Liver (tissue), 9 donors: Measurements from ENCODE around the gene HHLA2. TPM values are rescaled to one million over a fixed set of nuclear protein-coding genes. Genes with fewer than 3 reads are reported as not detected.

ENCODE experiments used
- DNase-seq: peaks from one replicate; pipeline ENCODE4 v3.0.0-alpha.2; 2017; ENCODE audit warnings: low spot score
- H3K27ac ChIP-seq, 2 donors: one replicate each; pipeline ENCODE4 v1.7.0; 2013; ENCODE audit warnings: inconsistent platforms in 2 of 2, low read length in 2 of 2, control low read depth in 1 of 2, low read depth in 1 of 2, mild to moderate bottlenecking in 1 of 2
- H3K27me3 ChIP-seq, 4 donors: one replicate each; pipeline versions ENCODE4 v1.6.1 to v1.7.0; 2013; ENCODE audit warnings: low read length in 3 of 4, inconsistent platforms in 1 of 4, mild to moderate bottlenecking in 1 of 4, moderate library complexity in 1 of 4; ENCODE audit not compliant: control insufficient read depth in 4 of 4, insufficient read depth in 4 of 4
- H3K36me3 ChIP-seq, 4 donors: one replicate each; pipeline versions ENCODE4 v1.6.1 to v1.7.0; 2013; ENCODE audit warnings: low read length in 3 of 4, mild to moderate bottlenecking in 3 of 4, low read depth in 1 of 4, moderate library complexity in 1 of 4; ENCODE audit not compliant: control insufficient read depth in 4 of 4, insufficient read depth in 3 of 4
- H3K4me1 ChIP-seq, 4 donors: one replicate each; pipeline versions ENCODE4 v1.6.1 to v1.7.0; 2013; ENCODE audit warnings: low read length in 3 of 4, mild to moderate bottlenecking in 3 of 4, moderate library complexity in 1 of 4; ENCODE audit not compliant: control insufficient read depth in 4 of 4, insufficient read depth in 4 of 4
- H3K4me3 ChIP-seq, 3 donors: one replicate each; pipeline versions ENCODE4 v1.6.1 to v1.7.0; 2013; ENCODE audit warnings: low read length in 3 of 3, control low read depth in 1 of 3, low read depth in 1 of 3, mild to moderate bottlenecking in 1 of 3
- H3K9ac ChIP-seq, 2 donors: one replicate each; pipeline ENCODE4 v1.7.0; 2013; ENCODE audit warnings: low read length in 2 of 2, mild to moderate bottlenecking in 2 of 2, moderate library complexity in 2 of 2, control low read depth in 1 of 2, low read depth in 1 of 2
- H3K9me3 ChIP-seq, 4 donors: one replicate each; pipeline versions ENCODE4 v1.6.1 to v1.7.0; 2013; ENCODE audit warnings: low read length in 3 of 4; ENCODE audit not compliant: control insufficient read depth in 4 of 4
- ATF3 ChIP-seq: IDR thresholded peaks from 2 replicates; pipeline ENCODE4 v1.6.1; 2016; ENCODE audit warnings: antibody characterized with exemption
- FOXA1 ChIP-seq: IDR thresholded peaks from 2 replicates; pipeline ENCODE4 v1.6.1; 2016; ENCODE audit warnings: antibody characterized with exemption
- FOXA2 ChIP-seq: IDR thresholded peaks from 2 replicates; pipeline ENCODE4 v1.6.1; 2016; ENCODE audit warnings: antibody characterized with exemption
- GABPA ChIP-seq, 2 donors: IDR thresholded peaks in 1 of 2; conservative IDR thresholded peaks in 1 of 2; 2 replicates each; pipeline ENCODE4 v1.6.1; 2016; ENCODE audit warnings: antibody characterized with exemption in 2 of 2, mild to moderate bottlenecking in 1 of 2, moderate library complexity in 1 of 2
- HNF4A ChIP-seq, 2 donors: conservative IDR thresholded peaks; 2 replicates each; pipeline ENCODE4 v1.6.1; 2016; ENCODE audit warnings: antibody characterized with exemption in 2 of 2, mild to moderate bottlenecking in 2 of 2
- JUND ChIP-seq, 2 donors: IDR thresholded peaks; 2 replicates each; pipeline ENCODE4 v1.6.1; 2016; ENCODE audit warnings: antibody characterized with exemption in 2 of 2
- NR2F2 ChIP-seq: IDR thresholded peaks from 2 replicates; pipeline ENCODE4 v1.6.1; 2016; ENCODE audit warnings: antibody characterized with exemption
- TAF1 ChIP-seq: conservative IDR thresholded peaks from 2 replicates; pipeline ENCODE4 v1.6.1; 2016; ENCODE audit warnings: antibody characterized with exemption, mild to moderate bottlenecking
- YY1 ChIP-seq: IDR thresholded peaks from 2 replicates; pipeline ENCODE4 v1.6.1; 2016; ENCODE audit warnings: antibody characterized with exemption, mild to moderate bottlenecking
- whole genome bisulfite sequencing: extraction: QIAGEN DNeasy Blood & Tissue Kit; methylation state at CpG from one replicate; pipeline ENCODE4 v1.1.7; 2013; 5-methylcytosine and 5-hydroxymethylcytosine counted together
- polyA plus RNA-seq, 2 donors: library from polyadenylated mRNA; stranded (reverse) in 1 of 2; unstranded in 1 of 2; fragments of 200-250 nt in 1 of 2; fragments of >200 nt in 1 of 2; fragmentation: Nextera tagmentation in 1 of 2; extraction: Ambion mirVana in 1 of 2; gene quantifications; one replicate each; pipeline versions ENCODE4 v1.2.1 to v1.2.3, GENCODE V29; 2013 to 2015
- total RNA-seq, 2 donors: library from RNA; depleted of rRNA; stranded (reverse); fragments of >200 nt; gene quantifications; one replicate each; pipeline ENCODE4 v1.2.3, GENCODE V29; 2014
- TF ChIP-seq, protein P1 (sequence below): IDR thresholded peaks from 2 replicates; pipeline ENCODE4 v1.6.1; 2016; ENCODE audit warnings: antibody characterized with exemption
- TF ChIP-seq, protein P2 (sequence below): IDR thresholded peaks from 2 replicates; pipeline ENCODE4 v1.6.1; 2016; ENCODE audit warnings: antibody characterized with exemption, mild to moderate bottlenecking
- TF ChIP-seq, protein P3 (sequence below): fragments of 150-350 bp; IDR thresholded peaks from 2 replicates; pipeline ENCODE4 v1.5.1; 2017; ENCODE audit warnings: improper control_type of control experiment, low read depth, low read length; ENCODE audit not compliant: missing input control
- donor health status: healthy.
- donor health status: healthy.
- donor health status: healthy.
- donor health status: healthy.
- donor health status: healthy.

Gene HHLA2
- total and polyA plus RNA-seq, 4 donors = 0.07 to 0.14 TPM; not detected in 2

GRCh38 chr3:108357042-108357441 is 60.7 kb downstream of the HHLA2 start (continued):
- TF ChIP-seq, protein P1, sequence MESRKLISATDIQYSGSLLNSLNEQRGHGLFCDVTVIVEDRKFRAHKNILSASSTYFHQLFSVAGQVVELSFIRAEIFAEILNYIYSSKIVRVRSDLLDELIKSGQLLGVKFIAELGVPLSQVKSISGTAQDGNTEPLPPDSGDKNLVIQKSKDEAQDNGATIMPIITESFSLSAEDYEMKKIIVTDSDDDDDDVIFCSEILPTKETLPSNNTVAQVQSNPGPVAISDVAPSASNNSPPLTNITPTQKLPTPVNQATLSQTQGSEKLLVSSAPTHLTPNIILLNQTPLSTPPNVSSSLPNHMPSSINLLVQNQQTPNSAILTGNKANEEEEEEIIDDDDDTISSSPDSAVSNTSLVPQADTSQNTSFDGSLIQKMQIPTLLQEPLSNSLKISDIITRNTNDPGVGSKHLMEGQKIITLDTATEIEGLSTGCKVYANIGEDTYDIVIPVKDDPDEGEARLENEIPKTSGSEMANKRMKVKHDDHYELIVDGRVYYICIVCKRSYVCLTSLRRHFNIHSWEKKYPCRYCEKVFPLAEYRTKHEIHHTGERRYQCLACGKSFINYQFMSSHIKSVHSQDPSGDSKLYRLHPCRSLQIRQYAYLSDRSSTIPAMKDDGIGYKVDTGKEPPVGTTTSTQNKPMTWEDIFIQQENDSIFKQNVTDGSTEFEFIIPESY = no peak
- no peak for TF ChIP-seq JUND (IDR thresholded peaks at IDR 0.05)
- TF ChIP-seq TAF1 = no peak
- no peak for TF ChIP-seq FOXA1
- TF ChIP-seq FOXA2 = no peak
- no peak for TF ChIP-seq HNF4A (conservative IDR thresholded peaks at IDR 0.05)
- TF ChIP-seq ATF3 = no peak
- TF ChIP-seq NR2F2 = no peak

DNA sequence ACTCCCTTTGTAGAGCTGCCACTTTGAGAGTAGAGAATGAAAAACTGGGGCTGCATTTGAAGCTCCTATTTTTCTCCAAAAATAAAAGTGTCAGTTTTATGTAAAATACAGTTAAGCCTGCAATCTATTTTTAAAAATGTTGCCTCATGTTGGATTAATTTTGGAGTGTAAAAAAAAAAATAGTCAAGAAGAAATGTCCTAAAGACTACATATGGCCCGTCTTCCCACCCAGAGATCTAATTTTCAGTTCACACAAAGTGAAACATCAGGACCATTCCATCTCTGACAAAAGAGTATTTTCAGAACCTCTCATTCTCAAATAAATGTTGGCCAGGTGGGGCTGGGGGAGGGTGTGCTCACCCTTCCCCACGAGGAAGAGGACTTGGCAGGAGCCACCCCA is 62.7 kb downstream of the HHLA2 start:
- Histone ChIP-seq H3K27ac (no peak overlapping the region), H3K9ac (no peak overlapping the region), H3K27me3 (no peaks in the 10 kb centered on the region), H3K9me3 (no peaks in the 10 kb centered on the region), H3K4me1 (no peaks in the 10 kb centered on the region), H3K36me3 (no peaks in the 10 kb centered on the region), H3K4me3 (no peak overlapping the region)
- TF ChIP-seq GABPA (IDR thresholded peaks at IDR 0.05 in 1 of 2, conservative IDR thresholded peaks at IDR 0.05 in 1 of 2) = no peak
- no peak for TF ChIP-seq NR2F2
- TF ChIP-seq TAF1 = no peak
- TF ChIP-seq FOXA2 = no peak
- 85% methylated on average over 2 of the region's 2 CpGs for WGBS
- no peak for DNase-seq

- Histone ChIP-seq H3K4me1 (no peaks in the 10 kb centered on the region), H3K36me3 (no peaks in the 10 kb centered on the region), H3K27ac (no peak overlapping the region), H3K9ac (no peak overlapping the region), H3K4me3 (no peak overlapping the region), H3K27me3 (no peaks in the 10 kb centered on the region), H3K9me3 (no peaks in the 10 kb centered on the region)
- TF ChIP-seq, protein P2, sequence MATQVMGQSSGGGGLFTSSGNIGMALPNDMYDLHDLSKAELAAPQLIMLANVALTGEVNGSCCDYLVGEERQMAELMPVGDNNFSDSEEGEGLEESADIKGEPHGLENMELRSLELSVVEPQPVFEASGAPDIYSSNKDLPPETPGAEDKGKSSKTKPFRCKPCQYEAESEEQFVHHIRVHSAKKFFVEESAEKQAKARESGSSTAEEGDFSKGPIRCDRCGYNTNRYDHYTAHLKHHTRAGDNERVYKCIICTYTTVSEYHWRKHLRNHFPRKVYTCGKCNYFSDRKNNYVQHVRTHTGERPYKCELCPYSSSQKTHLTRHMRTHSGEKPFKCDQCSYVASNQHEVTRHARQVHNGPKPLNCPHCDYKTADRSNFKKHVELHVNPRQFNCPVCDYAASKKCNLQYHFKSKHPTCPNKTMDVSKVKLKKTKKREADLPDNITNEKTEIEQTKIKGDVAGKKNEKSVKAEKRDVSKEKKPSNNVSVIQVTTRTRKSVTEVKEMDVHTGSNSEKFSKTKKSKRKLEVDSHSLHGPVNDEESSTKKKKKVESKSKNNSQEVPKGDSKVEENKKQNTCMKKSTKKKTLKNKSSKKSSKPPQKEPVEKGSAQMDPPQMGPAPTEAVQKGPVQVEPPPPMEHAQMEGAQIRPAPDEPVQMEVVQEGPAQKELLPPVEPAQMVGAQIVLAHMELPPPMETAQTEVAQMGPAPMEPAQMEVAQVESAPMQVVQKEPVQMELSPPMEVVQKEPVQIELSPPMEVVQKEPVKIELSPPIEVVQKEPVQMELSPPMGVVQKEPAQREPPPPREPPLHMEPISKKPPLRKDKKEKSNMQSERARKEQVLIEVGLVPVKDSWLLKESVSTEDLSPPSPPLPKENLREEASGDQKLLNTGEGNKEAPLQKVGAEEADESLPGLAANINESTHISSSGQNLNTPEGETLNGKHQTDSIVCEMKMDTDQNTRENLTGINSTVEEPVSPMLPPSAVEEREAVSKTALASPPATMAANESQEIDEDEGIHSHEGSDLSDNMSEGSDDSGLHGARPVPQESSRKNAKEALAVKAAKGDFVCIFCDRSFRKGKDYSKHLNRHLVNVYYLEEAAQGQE = no peak
- TF ChIP-seq FOXA1 (no peak), YY1 (no peak), JUND (IDR thresholded peaks at IDR 0.05) (no peak), TAF1 (no peak)
- TF ChIP-seq, protein P3, sequence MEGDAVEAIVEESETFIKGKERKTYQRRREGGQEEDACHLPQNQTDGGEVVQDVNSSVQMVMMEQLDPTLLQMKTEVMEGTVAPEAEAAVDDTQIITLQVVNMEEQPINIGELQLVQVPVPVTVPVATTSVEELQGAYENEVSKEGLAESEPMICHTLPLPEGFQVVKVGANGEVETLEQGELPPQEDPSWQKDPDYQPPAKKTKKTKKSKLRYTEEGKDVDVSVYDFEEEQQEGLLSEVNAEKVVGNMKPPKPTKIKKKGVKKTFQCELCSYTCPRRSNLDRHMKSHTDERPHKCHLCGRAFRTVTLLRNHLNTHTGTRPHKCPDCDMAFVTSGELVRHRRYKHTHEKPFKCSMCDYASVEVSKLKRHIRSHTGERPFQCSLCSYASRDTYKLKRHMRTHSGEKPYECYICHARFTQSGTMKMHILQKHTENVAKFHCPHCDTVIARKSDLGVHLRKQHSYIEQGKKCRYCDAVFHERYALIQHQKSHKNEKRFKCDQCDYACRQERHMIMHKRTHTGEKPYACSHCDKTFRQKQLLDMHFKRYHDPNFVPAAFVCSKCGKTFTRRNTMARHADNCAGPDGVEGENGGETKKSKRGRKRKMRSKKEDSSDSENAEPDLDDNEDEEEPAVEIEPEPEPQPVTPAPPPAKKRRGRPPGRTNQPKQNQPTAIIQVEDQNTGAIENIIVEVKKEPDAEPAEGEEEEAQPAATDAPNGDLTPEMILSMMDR = no peak
- WGBS = 0% methylated on average over 1 of the region's 1 CpG
- no peak for DNase-seq
Observed at GRCh38 chr3:108376026-108376425, 79.7 kb downstream of the HHLA2 start.
